GM21367 (cell line): ENCODE data around the gene SPRR5.

Source experiments
- ATAC-seq: cut with Tn5 transposase; IDR thresholded peaks from one replicate; pipeline ENCODE4 v1.9.1; 2021; ENCODE audit not compliant: unreplicated experiment

Gene SPRR5

DNA sequence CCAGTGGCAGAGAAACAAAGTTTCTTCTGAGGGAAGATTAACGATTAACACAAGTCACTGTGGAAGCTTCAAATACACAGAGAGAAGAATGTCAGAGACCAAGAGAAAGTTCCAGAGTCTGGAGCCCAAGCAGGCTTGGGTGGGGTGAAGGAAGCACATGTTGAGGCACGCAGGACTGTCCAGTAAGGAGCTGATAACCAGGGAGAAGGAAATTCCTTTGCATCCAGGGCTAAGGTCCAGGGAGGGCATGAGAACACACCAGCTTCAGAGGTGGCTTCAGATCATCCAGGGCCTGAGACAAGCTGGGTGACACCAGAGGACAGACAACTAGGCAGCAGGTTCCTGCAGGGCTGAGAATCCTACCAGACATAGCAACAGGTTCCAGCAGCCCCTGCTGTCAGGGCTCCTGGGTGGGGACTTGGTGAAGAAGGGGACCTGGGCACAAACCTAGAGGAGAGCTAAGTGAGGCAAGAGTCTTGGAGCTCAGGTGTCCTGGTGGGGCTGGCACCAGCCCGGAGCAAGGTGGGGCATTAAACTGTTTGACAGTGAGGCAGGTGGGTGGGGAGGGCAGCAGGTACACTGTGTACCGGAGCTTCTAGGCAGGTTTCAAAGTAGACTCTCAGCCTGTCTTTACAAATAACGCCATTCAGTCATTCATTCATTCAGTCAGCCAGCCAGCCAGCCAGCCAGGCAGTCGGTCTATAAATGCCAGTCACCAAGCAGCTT, 34.3 kb downstream of the SPRR5 start:
- no peak for ATAC-seq

DNA sequence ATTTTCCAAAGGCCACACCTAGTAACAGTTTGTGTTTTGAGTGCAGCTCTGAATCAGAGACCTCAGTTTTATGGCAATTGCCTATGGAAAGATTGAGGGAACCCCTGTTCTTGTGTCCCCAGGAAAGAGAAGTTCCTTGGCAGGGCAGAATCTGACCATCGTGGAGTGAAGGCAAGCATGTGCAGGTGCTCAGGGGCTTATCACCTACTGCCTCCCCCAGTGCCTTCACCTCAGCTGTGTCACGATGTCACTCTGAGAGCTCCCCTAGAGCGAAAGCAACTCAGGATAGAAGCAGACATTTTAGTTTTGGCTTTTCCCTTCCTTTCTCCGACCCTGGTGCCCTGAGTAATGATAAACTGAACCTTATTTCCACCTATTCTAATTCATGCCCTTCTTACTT, 35.1 kb downstream of the SPRR5 start:
- no peak for ATAC-seq

DNA sequence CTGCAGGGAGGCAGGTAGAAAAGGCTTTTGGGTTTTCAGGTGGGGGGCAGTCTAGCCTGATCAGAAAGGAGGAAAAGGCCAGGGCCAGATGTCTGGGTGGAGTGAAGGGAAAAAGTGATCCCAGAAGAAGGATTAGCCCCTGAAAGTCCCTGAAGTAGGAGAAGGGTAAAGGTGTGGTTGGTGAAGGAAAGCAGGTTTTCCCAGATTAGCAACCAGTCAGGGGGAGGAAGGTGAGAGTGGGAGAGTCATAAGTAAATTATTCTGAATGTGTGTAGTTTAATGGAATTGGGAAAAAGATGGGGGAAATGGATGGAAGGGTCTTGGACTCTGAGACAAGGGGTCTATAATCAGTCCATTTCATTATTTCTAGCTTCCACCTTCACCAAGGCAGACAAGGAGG, 36.2 kb downstream of the SPRR5 start:
- ATAC-seq, result no peak

DNA sequence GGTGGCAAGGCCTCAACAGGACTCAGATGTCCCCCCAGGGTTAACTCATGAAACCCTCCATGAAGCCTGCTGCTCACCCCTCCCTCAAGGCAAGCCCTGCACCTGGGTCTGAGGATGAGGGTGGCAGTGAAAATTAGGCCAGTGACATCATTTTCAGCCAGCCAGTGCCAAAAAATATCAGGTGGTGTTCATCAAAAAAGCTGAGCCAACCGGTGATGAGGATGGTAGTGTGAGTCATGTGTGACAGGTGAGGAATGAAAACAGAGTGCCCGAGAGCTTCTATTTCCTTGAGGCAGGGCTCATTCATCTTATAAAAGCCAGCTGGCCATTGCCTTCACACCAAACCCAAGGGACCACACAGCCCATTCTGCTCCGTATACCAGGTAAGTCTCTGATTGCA, 36.7 kb downstream of the SPRR5 start, which contains the start of gene SPRR1A:
TSS of gene SPRR1A (plus strand) at position 339 of the 400 bp plus-strand sequence. CDS start 1,150 bp downstream, outside the sequence.
- no peak for ATAC-seq

- no peak for ATAC-seq
Observed at GRCh38 chr1:152986578-152986977, 39.6 kb downstream of the SPRR5 start.

GRCh38 chr1:152993186-152993585, 46.2 kb downstream of the SPRR5 start:
- no peak for ATAC-seq

GRCh38 chr1:152995842-152996241, 48.8 kb downstream of the SPRR5 start:
- ATAC-seq, result no peak

GRCh38 chr1:152996633-152997400, 49.8 kb downstream of the SPRR5 start:
- ATAC-seq, result no peak

- no peak for ATAC-seq
Observed at GRCh38 chr1:152997901-152998300, 50.9 kb downstream of the SPRR5 start.

GRCh38 chr1:152998476-152998875, 51.5 kb downstream of the SPRR5 start:
- ATAC-seq, result no peak
